Measurements from ENCODE around the gene PARD3.

The PARD3 gene

GRCh38 chr10:34426041-34426440 is 389.1 kb downstream of the PARD3 start:
- no peak for TF ChIP-seq CTCF (conservative IDR thresholded peaks at IDR 0.05)
- no peak overlapping the region for H3K27ac ChIP-seq

- H3K27ac ChIP-seq = no peak overlapping the region
- no peak for TF ChIP-seq CTCF (conservative IDR thresholded peaks at IDR 0.05)
Observed at GRCh38 chr10:34423673-34424625, 391.1 kb downstream of the PARD3 start.

GRCh38 chr10:34420795-34421194 is 394.3 kb downstream of the PARD3 start:
- TF ChIP-seq CTCF (conservative IDR thresholded peaks at IDR 0.05) = no peak
- H3K27ac ChIP-seq = peak overlapping the region; percentile 19; the same call in 1 of the 2 replicates

- TF ChIP-seq CTCF (conservative IDR thresholded peaks at IDR 0.05) = no peak
- peak overlapping the region; percentile 19; the same call in 1 of the 2 replicates for H3K27ac ChIP-seq
Observed at GRCh38 chr10:34420273-34420672, 394.8 kb downstream of the PARD3 start.

GRCh38 chr10:34415039-34415438 is 400.1 kb downstream of the PARD3 start:
- peak overlapping the region; percentile 63 for H3K27ac ChIP-seq
- no peak for TF ChIP-seq CTCF (conservative IDR thresholded peaks at IDR 0.05)

GRCh38 chr10:34413756-34414587 is 401.1 kb downstream of the PARD3 start:
- no peak for TF ChIP-seq CTCF (conservative IDR thresholded peaks at IDR 0.05)
- H3K27ac ChIP-seq = peak overlapping the region; percentile 63; the same call in 1 of the 2 replicates

GRCh38 chr10:34413214-34413613 is 401.9 kb downstream of the PARD3 start:
- no peak for TF ChIP-seq CTCF (conservative IDR thresholded peaks at IDR 0.05)
- H3K27ac ChIP-seq = no peak overlapping the region
